ENCODE data around the gene MMP27. TPM values are rescaled to one million over a fixed set of nuclear protein-coding genes. Genes with fewer than 3 reads are reported as not detected.

The MMP27 gene
- total RNA-seq, 2 donors from 2014 or later = not detected

DNA sequence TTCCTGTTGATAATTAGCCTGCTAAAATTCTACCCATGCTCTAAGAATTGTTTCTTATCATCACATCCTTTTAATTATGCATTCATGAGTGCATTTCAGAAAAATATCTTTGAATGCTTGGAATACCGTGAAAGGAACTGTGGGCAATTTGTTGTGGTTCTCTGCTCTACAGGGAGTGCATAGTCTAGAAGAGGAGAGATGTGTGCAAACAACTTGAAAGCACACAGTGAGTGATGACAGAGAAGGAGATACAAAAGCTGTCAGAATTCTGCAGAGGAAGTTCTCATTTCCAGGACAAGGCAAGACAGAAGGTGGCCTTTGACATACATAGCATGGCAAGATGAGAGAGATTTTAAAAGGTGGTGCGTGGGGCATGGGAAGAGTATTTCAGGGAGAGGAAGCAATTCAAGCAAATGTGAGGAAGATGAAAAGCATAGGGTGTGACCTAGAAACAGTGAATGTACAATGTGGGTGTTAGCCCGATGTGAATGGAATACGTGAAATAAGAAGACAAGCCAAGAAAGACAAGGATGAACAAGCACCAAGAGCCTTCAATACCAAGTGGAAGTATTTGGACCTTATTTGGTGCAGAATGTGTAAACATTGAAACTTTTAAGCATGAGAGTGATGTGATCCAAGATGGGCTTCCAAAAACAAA is 14.2 kb upstream of the MMP27 start:
- no peak overlapping the region for H3K9ac ChIP-seq (ENCODE audit: extremely low read depth, low read length, poor library complexity, severe bottlenecking)
- H3K9me3 Mint-ChIP-seq = no peaks in the 10 kb centered on the region
- peaks cover 4% of the 10 kb centered on the region for H3K9me3 ChIP-seq (ENCODE audit: control insufficient read depth, low read length)
- H3K27ac Mint-ChIP-seq = no peak overlapping the region
- H3K36me3 Mint-ChIP-seq (ENCODE audit: low read depth) = no peaks in the 10 kb centered on the region
- DNase-seq = no peak
- no peaks in the 10 kb centered on the region for H3K4me1 ChIP-seq (ENCODE audit: control insufficient read depth, insufficient read depth, low read length)
- H3K27me3 ChIP-seq (ENCODE audit: control insufficient read depth, insufficient read depth, low read length, poor library complexity, severe bottlenecking) = no peaks in the 10 kb centered on the region
- H3K27me3 Mint-ChIP-seq (ENCODE audit: insufficient read depth) = no peaks in the 10 kb centered on the region
- H3K36me3 ChIP-seq (ENCODE audit: control insufficient read depth, insufficient read depth, low read length) = no peaks in the 10 kb centered on the region
- WGBS, 2 experiments (ENCODE audit: insufficient coverage in 1 of 2, insufficient read length in 1 of 2) = 69 to 70% methylated on average over 4 of the region's 4 CpGs
- TF ChIP-seq, protein P1, sequence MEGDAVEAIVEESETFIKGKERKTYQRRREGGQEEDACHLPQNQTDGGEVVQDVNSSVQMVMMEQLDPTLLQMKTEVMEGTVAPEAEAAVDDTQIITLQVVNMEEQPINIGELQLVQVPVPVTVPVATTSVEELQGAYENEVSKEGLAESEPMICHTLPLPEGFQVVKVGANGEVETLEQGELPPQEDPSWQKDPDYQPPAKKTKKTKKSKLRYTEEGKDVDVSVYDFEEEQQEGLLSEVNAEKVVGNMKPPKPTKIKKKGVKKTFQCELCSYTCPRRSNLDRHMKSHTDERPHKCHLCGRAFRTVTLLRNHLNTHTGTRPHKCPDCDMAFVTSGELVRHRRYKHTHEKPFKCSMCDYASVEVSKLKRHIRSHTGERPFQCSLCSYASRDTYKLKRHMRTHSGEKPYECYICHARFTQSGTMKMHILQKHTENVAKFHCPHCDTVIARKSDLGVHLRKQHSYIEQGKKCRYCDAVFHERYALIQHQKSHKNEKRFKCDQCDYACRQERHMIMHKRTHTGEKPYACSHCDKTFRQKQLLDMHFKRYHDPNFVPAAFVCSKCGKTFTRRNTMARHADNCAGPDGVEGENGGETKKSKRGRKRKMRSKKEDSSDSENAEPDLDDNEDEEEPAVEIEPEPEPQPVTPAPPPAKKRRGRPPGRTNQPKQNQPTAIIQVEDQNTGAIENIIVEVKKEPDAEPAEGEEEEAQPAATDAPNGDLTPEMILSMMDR (conservative IDR thresholded peaks at IDR 0.05) = no peak
- H3K4me3 ChIP-seq (ENCODE audit: low read length) = no peak overlapping the region
- no peak overlapping the region for H3K4me3 Mint-ChIP-seq
- peaks cover 12% of the 10 kb centered on the region for H3K4me1 Mint-ChIP-seq
- no peak overlapping the region for H3K27ac ChIP-seq (ENCODE audit: low read depth, low read length)

GRCh38 chr11:102717280-102717679 is 11.7 kb upstream of the MMP27 start:
- no peaks in the 10 kb centered on the region for H3K9me3 ChIP-seq (ENCODE audit: control insufficient read depth, low read length)
- Mint-ChIP-seq H3K4me3 (no peak overlapping the region), H3K27ac (no peak overlapping the region), H3K9me3 (no peaks in the 10 kb centered on the region), H3K27me3 (ENCODE audit: insufficient read depth) (no peaks in the 10 kb centered on the region), H3K4me1 (peaks cover 12% of the 10 kb centered on the region), H3K36me3 (ENCODE audit: low read depth) (no peaks in the 10 kb centered on the region)
- TF ChIP-seq, protein P1 (conservative IDR thresholded peaks at IDR 0.05) = no peak
- no peaks in the 10 kb centered on the region for H3K36me3 ChIP-seq (ENCODE audit: control insufficient read depth, insufficient read depth, low read length)
- H3K4me3 ChIP-seq (ENCODE audit: low read length) = no peak overlapping the region
- DNase-seq = no peak
- H3K9ac ChIP-seq (ENCODE audit: extremely low read depth, low read length, poor library complexity, severe bottlenecking) = no peak overlapping the region
- H3K27ac ChIP-seq (ENCODE audit: low read depth, low read length) = no peak overlapping the region
- no peaks in the 10 kb centered on the region for H3K4me1 ChIP-seq (ENCODE audit: control insufficient read depth, insufficient read depth, low read length)
- H3K27me3 ChIP-seq (ENCODE audit: control insufficient read depth, insufficient read depth, low read length, poor library complexity, severe bottlenecking) = no peaks in the 10 kb centered on the region

DNA sequence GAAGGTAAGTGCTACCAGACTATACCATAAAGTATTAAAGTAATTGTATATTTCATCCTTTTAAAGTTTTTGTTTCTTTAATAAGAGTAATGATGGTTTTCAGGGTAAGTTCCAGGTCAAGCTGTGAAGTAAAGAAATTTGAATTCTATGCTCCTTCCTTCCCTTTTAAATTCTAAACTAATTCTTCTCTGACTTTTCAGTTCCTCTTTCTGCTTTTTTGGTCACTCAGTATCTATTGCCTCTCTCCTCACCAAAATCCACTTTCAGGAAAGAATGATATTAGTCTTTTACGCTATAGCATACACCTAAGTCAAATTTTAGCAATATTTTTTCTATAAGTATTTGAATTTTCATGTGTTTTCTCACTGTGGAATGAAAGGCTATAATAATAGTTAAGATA is 11.0 kb upstream of the MMP27 start:
- Histone ChIP-seq H3K4me3 (ENCODE audit: low read length) (no peak overlapping the region), H3K27me3 (ENCODE audit: control insufficient read depth, insufficient read depth, low read length, poor library complexity, severe bottlenecking) (no peaks in the 10 kb centered on the region), H3K9me3 (ENCODE audit: control insufficient read depth, low read length) (no peaks in the 10 kb centered on the region), H3K4me1 (ENCODE audit: control insufficient read depth, insufficient read depth, low read length) (no peaks in the 10 kb centered on the region), H3K27ac (ENCODE audit: low read depth, low read length) (no peak overlapping the region), H3K9ac (ENCODE audit: extremely low read depth, low read length, poor library complexity, severe bottlenecking) (no peak overlapping the region), H3K36me3 (ENCODE audit: control insufficient read depth, insufficient read depth, low read length) (no peaks in the 10 kb centered on the region)
- Mint-ChIP-seq H3K4me3 (no peak overlapping the region), H3K9me3 (no peaks in the 10 kb centered on the region), H3K27ac (no peak overlapping the region), H3K27me3 (ENCODE audit: insufficient read depth) (no peaks in the 10 kb centered on the region), H3K36me3 (ENCODE audit: low read depth) (no peaks in the 10 kb centered on the region), H3K4me1 (peaks cover 12% of the 10 kb centered on the region)
- DNase-seq = no peak
- TF ChIP-seq, protein P1 (conservative IDR thresholded peaks at IDR 0.05) = no peak
- WGBS, 2 experiments (ENCODE audit: insufficient coverage in 1 of 2, insufficient read length in 1 of 2) = 100% methylated on average over 1 of the region's 1 CpG; no CpG with 5 or more reads in 1 of the 2 experiments
